DMS 273 treated with DMSO at 0.1 percent for 48 hours (cell line): ENCODE results near the gene VASN.

Source experiments
- DNase-seq: peaks from one replicate; lab custom pipeline; 2025; lab: John Stamatoyannopoulos, UW

Gene VASN

GRCh38 chr16:4354512-4355409 is 16.9 kb upstream of the VASN start:
- DNase-seq = no peak

GRCh38 chr16:4356820-4357219 is 14.8 kb upstream of the VASN start:
- DNase-seq = no peak

GRCh38 chr16:4358236-4358635 is 13.4 kb upstream of the VASN start:
- DNase-seq = no peak

GRCh38 chr16:4358831-4359561 is 12.7 kb upstream of the VASN start:
- DNase-seq = no peak

GRCh38 chr16:4359914-4360313 is 11.7 kb upstream of the VASN start:
- no peak for DNase-seq

GRCh38 chr16:4360538-4361021 is 11.1 kb upstream of the VASN start:
- DNase-seq = no peak

GRCh38 chr16:4361033-4361943 is 10.4 kb upstream of the VASN start:
- no peak for DNase-seq

GRCh38 chr16:4361944-4362311 is 9.7 kb upstream of the VASN start:
- no peak for DNase-seq

- no peak for DNase-seq
These were observed 9.0 kb upstream of the VASN start for GRCh38 chr16:4362476-4363135.

GRCh38 chr16:4364196-4365013 is 7.2 kb upstream of the VASN start:
- no peak for DNase-seq

GRCh38 chr16:4365014-4365406 is 6.6 kb upstream of the VASN start:
- DNase-seq = no peak

GRCh38 chr16:4365615-4366014 is 6.0 kb upstream of the VASN start:
- no peak for DNase-seq

- no peak for DNase-seq
These were observed 5.6 kb upstream of the VASN start for GRCh38 chr16:4366016-4366415.

- no peak for DNase-seq
These were observed 4.2 kb upstream of the VASN start for GRCh38 chr16:4367393-4367856.

- DNase-seq = no peak
These were observed 2.5 kb upstream of the VASN start for GRCh38 chr16:4369007-4369733.

GRCh38 chr16:4370151-4370550 is 1.5 kb upstream of the VASN start:
- no peak for DNase-seq

- no peak for DNase-seq
These were observed 885 bp upstream of the VASN start for GRCh38 chr16:4370570-4371356.

- no peak for DNase-seq
These were observed 441 bp downstream of the VASN start for GRCh38 chr16:4372001-4372577.
